Upper lobe of right lung (tissue), 1 donor: ENCODE measurements around the gene SH3GL3. TPM values are rescaled to one million over a fixed set of nuclear protein-coding genes. Genes with fewer than 3 reads are reported as not detected.

ENCODE experiments used
- ATAC-seq: fragments of 200-7000 bp; cut with Tn5 transposase; one replicate; pipeline ENCODE4 v1.9.1; 2020; ENCODE audit warnings: mild to moderate bottlenecking, moderate library complexity
- DNase-seq: peaks from one replicate; pipeline ENCODE4 v3.0.0-alpha.2; 2020
- H3K27ac ChIP-seq: fragments of 200-600 bp; one replicate; pipeline ENCODE4 v1.8.0; 2022
- H3K27me3 ChIP-seq: fragments of 200-600 bp; one replicate; pipeline ENCODE4 v1.8.0; 2022; ENCODE audit warnings: mild to moderate bottlenecking
- H3K36me3 ChIP-seq: fragments of 200-600 bp; one replicate; pipeline ENCODE4 v1.8.0; 2022
- H3K4me1 ChIP-seq: fragments of 200-600 bp; one replicate; pipeline ENCODE4 v1.8.0; 2022
- H3K4me3 ChIP-seq: fragments of 200-600 bp; one replicate; pipeline ENCODE4 v1.8.0; 2022; ENCODE audit warnings: mild to moderate bottlenecking
- H3K9me3 ChIP-seq: fragments of 200-600 bp; one replicate; pipeline ENCODE4 v1.8.0; 2022
- CTCF ChIP-seq: fragments of 200-600 bp; IDR thresholded peaks from one replicate; pipeline ENCODE4 v1.8.0; 2022; ENCODE audit warnings: antibody characterized with exemption
- intact Hi-C: fragments of 100-400 bp; cut with DNase I; formaldehyde crosslinking; loops from one replicate; pipeline ENCODE4 v1.11.0; 2022
- total RNA-seq: library from RNA; stranded (reverse); fragmentation: NEBNext Ultra II Directional; extraction: Animal tissue kit (Norgen Biotek cat#: 25700); gene quantifications from one replicate; pipeline ENCODE4 v1.2.1, GENCODE V29; 2021
- donor health status: DM: no; HTN: yes; CAD: no; lungs with severe emphysema.

The SH3GL3 gene
- total RNA-seq, 1 donor from 2014 or later: 3.4 TPM

DNA sequence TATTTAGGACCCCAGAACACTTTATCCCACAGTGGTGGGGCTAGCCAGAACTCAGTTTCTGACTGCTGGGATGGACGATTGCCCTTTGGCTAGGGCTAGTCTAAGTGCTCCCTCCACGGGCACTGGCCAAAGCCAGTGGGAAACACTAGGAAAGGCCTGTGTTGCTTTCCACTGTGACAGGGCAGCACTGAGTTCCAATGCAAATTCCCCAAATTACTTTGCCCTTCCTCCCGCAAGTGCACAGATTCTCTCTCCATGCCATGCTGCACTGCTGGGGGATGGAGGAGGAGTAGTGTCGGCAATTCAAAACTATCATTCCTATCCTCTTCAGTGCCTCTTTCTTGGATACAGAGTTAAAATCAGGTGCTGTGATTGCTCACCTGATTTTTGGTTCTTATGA lies 100.0 kb downstream of the SH3GL3 start:
- ATAC-seq (no peak), DNase-seq (no peak)
- TF ChIP-seq CTCF: no peak
- no peaks in the 10 kb centered on the region for H3K9me3 ChIP-seq
- no peak overlapping the region for H3K4me3 ChIP-seq
- intact Hi-C loops: no loop called here
- no peaks in the 10 kb centered on the region for H3K4me1 ChIP-seq
- peaks cover 7% of the 10 kb centered on the region for H3K27me3 ChIP-seq
- H3K27ac ChIP-seq: no peak overlapping the region
- no peaks in the 10 kb centered on the region for H3K36me3 ChIP-seq

DNA sequence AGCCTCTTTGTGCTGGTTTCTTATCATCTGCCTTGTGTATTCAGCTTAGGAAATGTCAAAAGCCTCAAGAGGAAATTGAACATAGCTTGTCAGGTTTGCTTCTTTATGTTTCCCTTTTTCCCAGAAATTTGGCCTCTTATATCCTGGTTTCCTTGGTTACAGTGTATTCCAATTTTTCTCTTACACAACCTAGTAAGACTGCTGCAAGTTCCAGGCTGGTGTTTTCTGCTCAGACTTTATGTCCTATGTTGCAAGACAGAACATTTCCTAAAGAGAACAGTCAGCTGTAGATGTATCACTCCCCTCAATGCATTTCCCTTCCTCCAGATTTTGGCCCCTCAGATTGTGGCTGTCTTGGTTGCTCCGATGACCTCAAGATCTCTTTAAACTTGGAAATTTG lies 102.5 kb downstream of the SH3GL3 start:
- H3K36me3 ChIP-seq: no peaks in the 10 kb centered on the region
- no peak overlapping the region for H3K27ac ChIP-seq
- H3K27me3 ChIP-seq: peaks cover 10% of the 10 kb centered on the region
- intact Hi-C loops: no loop called here
- H3K4me1 ChIP-seq: no peaks in the 10 kb centered on the region
- no peak for TF ChIP-seq CTCF
- no peak overlapping the region for H3K4me3 ChIP-seq
- DNase-seq (no peak), ATAC-seq (no peak)
- no peaks in the 10 kb centered on the region for H3K9me3 ChIP-seq

DNA sequence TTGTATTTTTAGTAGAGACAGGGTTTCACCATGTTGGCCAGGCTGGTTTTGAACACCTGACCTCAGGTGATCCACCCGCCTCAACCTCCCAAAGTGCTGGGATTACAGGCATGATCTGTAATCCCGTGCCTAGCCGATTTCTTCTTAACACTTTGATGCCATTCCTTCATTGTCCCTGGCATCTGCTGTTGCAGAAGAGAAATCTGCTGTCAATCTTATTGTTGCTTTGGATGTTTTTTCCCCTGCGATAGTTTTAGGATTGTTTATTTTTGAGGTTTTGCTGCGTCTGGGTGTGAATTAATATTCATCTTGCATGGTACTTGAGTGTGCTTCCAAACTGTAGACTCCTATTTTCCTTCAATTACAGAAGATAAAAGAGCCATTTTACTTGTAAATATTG lies 107.4 kb downstream of the SH3GL3 start:
- no peaks in the 10 kb centered on the region for H3K9me3 ChIP-seq
- intact Hi-C loops: no loop called here
- no peaks in the 10 kb centered on the region for H3K36me3 ChIP-seq
- no peak overlapping the region for H3K4me3 ChIP-seq
- ATAC-seq (no peak), DNase-seq (no peak)
- no peak for TF ChIP-seq CTCF
- peaks cover 16% of the 10 kb centered on the region for H3K27me3 ChIP-seq
- no peaks in the 10 kb centered on the region for H3K4me1 ChIP-seq
- H3K27ac ChIP-seq: no peak overlapping the region

DNA sequence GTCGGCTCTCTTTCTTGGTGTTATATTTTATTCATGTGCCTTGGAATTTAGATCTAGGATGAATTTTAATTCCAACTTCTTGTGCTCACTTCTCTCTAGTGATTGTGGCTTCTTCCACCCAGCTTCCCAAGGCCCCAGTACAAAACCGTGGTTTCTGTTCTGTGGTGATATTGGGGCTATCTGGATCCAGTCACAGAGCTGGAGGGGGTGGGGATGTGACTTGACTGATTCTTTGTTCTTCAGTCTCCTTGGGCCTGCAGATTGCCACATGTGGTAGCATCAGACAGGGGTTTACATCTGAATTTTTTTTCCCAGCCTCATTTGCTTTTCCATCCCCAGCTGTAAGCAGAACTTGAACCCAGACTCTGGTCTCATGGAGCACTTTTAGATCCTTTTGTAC lies 108.2 kb downstream of the SH3GL3 start:
- no peak for TF ChIP-seq CTCF

DNA sequence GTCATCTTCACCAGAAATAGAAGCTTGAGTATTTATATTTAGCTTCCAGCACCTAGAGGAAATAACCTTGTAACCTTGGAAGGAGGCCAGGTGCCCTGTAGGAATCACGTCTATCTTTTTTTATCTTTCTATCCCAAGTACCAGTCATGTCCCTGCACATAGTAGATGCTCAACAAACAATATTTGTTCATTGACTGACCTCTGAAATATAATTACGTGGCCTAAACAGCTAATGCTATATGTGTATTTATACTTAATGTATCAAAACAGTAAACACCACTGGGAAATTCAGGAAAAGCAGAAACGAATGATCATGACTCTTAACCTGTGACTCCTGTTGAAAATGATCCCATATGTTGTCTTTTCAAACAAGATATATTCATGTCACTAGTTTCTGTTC lies 108.9 kb downstream of the SH3GL3 start:
- Histone ChIP-seq H3K36me3 (no peaks in the 10 kb centered on the region), H3K4me3 (no peak overlapping the region), H3K27ac (no peak overlapping the region), H3K9me3 (no peaks in the 10 kb centered on the region), H3K27me3 (peaks cover 16% of the 10 kb centered on the region), H3K4me1 (no peaks in the 10 kb centered on the region)
- DNase-seq: no peak
- TF ChIP-seq CTCF: no peak
- intact Hi-C loops: loop anchor here (5.0 kb wide), 1 partner anchor 119 kb away; no protein-coding TSS in a partner anchor
- ATAC-seq: no peak

More for the DNA sequence above, 108.2 kb downstream of the SH3GL3 start:
- Histone ChIP-seq H3K27me3 (peaks cover 16% of the 10 kb centered on the region), H3K4me3 (no peak overlapping the region), H3K4me1 (no peaks in the 10 kb centered on the region), H3K36me3 (no peaks in the 10 kb centered on the region), H3K9me3 (no peaks in the 10 kb centered on the region), H3K27ac (no peak overlapping the region)
- ATAC-seq (no peak), DNase-seq (no peak)
- intact Hi-C loops: loop anchor here (5.0 kb wide), 1 partner anchor 118 kb away; no protein-coding TSS in a partner anchor

DNA sequence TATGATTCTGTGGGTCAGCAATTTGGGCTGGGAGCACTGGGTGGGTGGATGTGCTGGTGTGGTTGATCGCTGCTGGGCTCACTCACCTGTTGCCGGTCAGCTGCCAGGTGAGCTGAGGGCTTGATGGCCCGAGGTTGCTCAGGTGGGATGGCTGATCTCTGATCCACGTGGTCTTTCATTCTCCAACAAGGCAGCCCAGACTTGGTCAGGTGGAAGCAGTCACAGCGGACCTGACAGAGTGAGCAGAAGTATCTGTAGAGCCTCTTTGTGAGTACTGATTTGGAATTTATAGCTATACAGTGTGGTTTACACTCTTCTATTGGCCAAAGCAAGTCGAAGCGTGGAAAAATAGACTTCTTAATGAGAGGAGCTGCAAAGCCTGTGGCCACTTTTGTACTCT lies 109.6 kb downstream of the SH3GL3 start:
- Histone ChIP-seq H3K4me3 (no peak overlapping the region), H3K27me3 (peaks cover 14% of the 10 kb centered on the region), H3K9me3 (no peaks in the 10 kb centered on the region), H3K4me1 (no peaks in the 10 kb centered on the region), H3K27ac (no peak overlapping the region), H3K36me3 (no peaks in the 10 kb centered on the region)
- intact Hi-C loops: loop anchor here (5.0 kb wide), 1 partner anchor 119 kb away; no protein-coding TSS in a partner anchor
- TF ChIP-seq CTCF: no peak
- no peak for DNase-seq
- no peak for ATAC-seq
